BLaER1 (cell line): Measurements from ENCODE around the gene CLDN5.
"Not testable (repeated sequence)": the region's sequence is repeated elsewhere in the genome, so short reads cannot be mapped to it uniquely, and the experiment has no call there.

ENCODE experiments used
- H3K27ac ChIP-seq: shearing (Covaris generic); formaldehyde crosslinking; 2 replicates; pipeline ENCODE4 v1.8.1; 2022
- H3K27me3 ChIP-seq: shearing (Covaris generic); formaldehyde crosslinking; 2 replicates; pipeline ENCODE4 v1.8.1; 2022
- H3K36me3 ChIP-seq: shearing (Covaris generic); formaldehyde crosslinking; 2 replicates; pipeline ENCODE4 v1.8.1; 2022
- H3K4me1 ChIP-seq: shearing (Covaris generic); formaldehyde crosslinking; 2 replicates; pipeline ENCODE4 v1.8.1; 2022
- H3K4me2 ChIP-seq: shearing (Covaris generic); formaldehyde crosslinking; 2 replicates; pipeline ENCODE4 v1.8.1; 2022
- H3K4me3 ChIP-seq: shearing (Covaris generic); formaldehyde crosslinking; 2 replicates; pipeline ENCODE4 v1.8.1; 2022
- H3K9ac ChIP-seq: shearing (Covaris generic); formaldehyde crosslinking; 2 replicates; pipeline ENCODE4 v1.8.1; 2022
- H3K9me3 ChIP-seq: shearing (Covaris generic); formaldehyde crosslinking; 2 replicates; pipeline ENCODE4 v1.8.1; 2022
- H4K20me1 ChIP-seq: shearing (Covaris generic); formaldehyde crosslinking; 2 replicates; pipeline ENCODE4 v1.8.1; 2022
- Cebpa-rat ChIP-seq: shearing (Covaris generic); IDR thresholded peaks from 2 replicates; pipeline ENCODE4 v1.8.1; 2022

Gene CLDN5

DNA sequence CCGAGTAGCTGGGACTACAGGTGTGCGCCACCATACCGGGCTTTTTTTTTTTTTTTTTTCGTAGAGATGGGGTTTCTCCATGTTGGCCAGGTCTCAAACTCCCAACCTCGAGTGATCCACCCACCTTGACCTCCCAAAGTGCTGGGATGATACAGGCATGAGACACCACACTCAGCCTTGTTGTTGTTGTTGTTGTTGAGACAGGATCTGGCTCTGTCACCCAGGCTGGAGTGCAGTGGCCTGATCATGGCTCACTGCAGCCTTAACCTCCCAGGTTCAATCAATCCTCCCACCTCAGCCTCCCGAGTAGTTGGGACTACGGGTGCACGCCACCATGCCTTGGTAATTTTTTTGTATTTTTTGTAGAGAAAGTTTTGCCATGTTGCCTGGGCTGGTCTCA lies 23.4 kb upstream of the CLDN5 start:
- no peaks in the 10 kb centered on the region for H3K36me3 ChIP-seq
- no peak for TF ChIP-seq Cebpa-rat
- no peaks in the 10 kb centered on the region for H4K20me1 ChIP-seq
- H3K4me2 ChIP-seq, result no peak overlapping the region
- H3K4me3 ChIP-seq, result no peak overlapping the region
- H3K9ac ChIP-seq, result no peak overlapping the region
- H3K9me3 ChIP-seq, result no peaks in the 10 kb centered on the region
- no peak overlapping the region for H3K27ac ChIP-seq
- H3K27me3 ChIP-seq, result no peaks in the 10 kb centered on the region
- H3K4me1 ChIP-seq, result no peaks in the 10 kb centered on the region

- Histone ChIP-seq H3K27me3 (no peaks in the 10 kb centered on the region), H3K9me3 (no peaks in the 10 kb centered on the region), H3K4me2 (no peak overlapping the region)
Measured at GRCh38 chr22:19546680-19547079, 22.5 kb upstream of the CLDN5 start.

GRCh38 chr22:19545935-19546207 lies 21.7 kb upstream of the CLDN5 start:
- Histone ChIP-seq H3K9me3 (no peaks in the 10 kb centered on the region), H3K9ac (no peak overlapping the region), H3K27ac (no peak overlapping the region), H3K36me3 (no peaks in the 10 kb centered on the region), H3K4me2 (no peak overlapping the region), H4K20me1 (no peaks in the 10 kb centered on the region), H3K27me3 (no peaks in the 10 kb centered on the region), H3K4me3 (no peak overlapping the region), H3K4me1 (no peaks in the 10 kb centered on the region)
- no peak for TF ChIP-seq Cebpa-rat

More at GRCh38 chr22:19546680-19547079, 22.5 kb upstream of the CLDN5 start:
- Histone ChIP-seq H3K4me1 (no peaks in the 10 kb centered on the region), H3K36me3 (no peaks in the 10 kb centered on the region), H4K20me1 (no peaks in the 10 kb centered on the region), H3K4me3 (no peak overlapping the region), H3K9ac (no peak overlapping the region), H3K27ac (no peak overlapping the region)
- TF ChIP-seq Cebpa-rat, result no peak

GRCh38 chr22:19543970-19544708 lies 19.9 kb upstream of the CLDN5 start:
- no peak overlapping the region for H3K9ac ChIP-seq
- no peak for TF ChIP-seq Cebpa-rat
- H3K4me2 ChIP-seq, result no peak overlapping the region

GRCh38 chr22:19540394-19540793 lies 16.2 kb upstream of the CLDN5 start:
- Histone ChIP-seq H3K9ac (no peak overlapping the region), H3K4me1 (no peaks in the 10 kb centered on the region), H3K27ac (no peak overlapping the region), H3K4me3 (no peak overlapping the region), H3K36me3 (no peaks in the 10 kb centered on the region), H3K9me3 (no peaks in the 10 kb centered on the region), H3K4me2 (no peak overlapping the region), H4K20me1 (no peaks in the 10 kb centered on the region), H3K27me3 (no peaks in the 10 kb centered on the region)
- TF ChIP-seq Cebpa-rat, result no peak

More at GRCh38 chr22:19543970-19544708, 19.9 kb upstream of the CLDN5 start:
- Histone ChIP-seq H3K4me3 (no peak overlapping the region), H3K27me3 (no peaks in the 10 kb centered on the region), H4K20me1 (no peaks in the 10 kb centered on the region), H3K36me3 (no peaks in the 10 kb centered on the region), H3K27ac (no peak overlapping the region), H3K4me1 (no peaks in the 10 kb centered on the region), H3K9me3 (no peaks in the 10 kb centered on the region)

DNA sequence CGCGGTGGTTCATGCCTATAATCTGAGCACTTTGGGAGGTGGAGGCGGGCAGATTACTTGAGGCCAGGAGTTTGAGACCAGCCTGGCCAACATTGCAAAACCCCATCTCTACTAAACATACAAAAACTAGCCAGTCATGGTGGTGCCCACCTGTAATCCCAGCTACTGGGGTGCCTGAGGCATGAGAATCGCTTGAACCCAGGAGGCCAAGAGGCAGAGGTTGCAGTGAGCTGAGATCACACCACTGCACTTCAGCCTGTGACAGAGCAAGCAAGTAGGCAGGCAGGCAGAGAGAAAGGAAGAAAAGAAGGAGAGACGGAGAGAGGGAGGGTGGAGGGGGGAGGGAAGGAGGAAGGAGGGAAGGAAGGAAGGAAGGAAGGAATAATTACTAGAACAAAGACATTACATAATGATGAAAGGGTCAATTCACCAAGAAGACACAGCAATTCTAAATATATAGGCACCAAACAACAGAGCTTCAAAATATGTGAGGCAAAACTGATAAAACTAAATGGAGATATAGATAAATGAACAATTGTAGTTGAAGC lies 13.8 kb upstream of the CLDN5 start:
- no peak overlapping the region for H3K4me2 ChIP-seq
- TF ChIP-seq Cebpa-rat, result no peak

DNA sequence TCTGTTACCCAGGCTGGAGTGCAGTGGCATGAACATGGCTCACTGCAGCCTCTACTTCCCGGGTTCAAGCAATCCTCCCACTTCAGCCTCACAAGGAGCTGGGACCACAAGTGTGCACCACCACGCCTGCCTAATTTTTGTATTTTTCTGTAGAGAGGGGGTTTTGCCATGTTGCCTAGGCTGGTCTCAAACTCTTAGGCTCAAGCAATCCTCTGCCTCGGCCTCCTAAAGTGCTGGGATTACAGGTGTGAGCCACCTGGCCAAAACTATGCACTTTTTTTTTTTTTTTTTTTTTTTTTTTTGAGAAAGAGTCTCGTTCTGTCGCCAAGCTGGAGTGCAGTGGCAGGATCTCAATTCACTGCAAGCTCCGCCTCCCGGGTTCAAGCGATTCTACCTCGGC lies 12.4 kb upstream of the CLDN5 start:
- H3K27ac ChIP-seq, result no peak overlapping the region
- H3K9me3 ChIP-seq, result no peaks in the 10 kb centered on the region
- H3K4me2 ChIP-seq, result no peak overlapping the region
- TF ChIP-seq Cebpa-rat, result no peak
- no peak overlapping the region for H3K4me3 ChIP-seq
- peaks cover 12% of the 10 kb centered on the region for H3K4me1 ChIP-seq
- H3K9ac ChIP-seq, result no peak overlapping the region
- H4K20me1 ChIP-seq, result no peaks in the 10 kb centered on the region
- H3K27me3 ChIP-seq, result no peaks in the 10 kb centered on the region
- H3K36me3 ChIP-seq, result no peaks in the 10 kb centered on the region

More for the DNA sequence above, 13.8 kb upstream of the CLDN5 start:
- no peaks in the 10 kb centered on the region for H3K27me3 ChIP-seq
- H3K9ac ChIP-seq, result no peak overlapping the region
- no peak overlapping the region for H3K4me3 ChIP-seq
- H3K27ac ChIP-seq, result no peak overlapping the region
- H3K36me3 ChIP-seq, result no peaks in the 10 kb centered on the region
- no peaks in the 10 kb centered on the region for H4K20me1 ChIP-seq
- H3K9me3 ChIP-seq, result no peaks in the 10 kb centered on the region
- peaks cover 12% of the 10 kb centered on the region for H3K4me1 ChIP-seq

- Histone ChIP-seq H3K4me2 (peak overlapping the region; percentile 34; the same call in 1 of the 2 replicates), H3K4me1 (peaks cover 12% of the 10 kb centered on the region), H3K36me3 (no peaks in the 10 kb centered on the region), H3K9ac (no peak overlapping the region), H3K9me3 (no peaks in the 10 kb centered on the region), H3K27me3 (no peaks in the 10 kb centered on the region), H3K4me3 (no peak overlapping the region), H4K20me1 (no peaks in the 10 kb centered on the region), H3K27ac (no peak overlapping the region)
- TF ChIP-seq Cebpa-rat, result no peak
Measured at GRCh38 chr22:19535001-19535400, 10.8 kb upstream of the CLDN5 start.

DNA sequence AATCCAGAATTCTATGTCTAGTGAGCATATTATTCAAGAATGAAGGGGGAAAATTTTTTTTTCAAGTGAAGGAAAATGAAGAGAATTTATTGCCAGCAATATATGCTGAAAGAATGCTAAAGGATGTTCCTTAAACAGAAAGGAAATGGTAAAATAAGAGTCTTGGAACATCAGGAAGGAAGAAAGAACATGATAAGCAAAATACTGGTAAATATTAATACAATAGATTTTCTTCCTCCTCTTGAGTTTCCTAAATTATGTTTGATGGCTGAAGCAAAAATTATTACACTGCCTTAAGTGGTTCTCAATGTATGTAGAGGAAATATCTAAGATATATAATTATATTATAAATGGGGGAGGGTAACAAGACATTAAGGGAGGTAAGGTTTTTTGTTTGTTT lies 9.6 kb upstream of the CLDN5 start:
- Histone ChIP-seq H4K20me1 (no peaks in the 10 kb centered on the region), H3K27me3 (no peaks in the 10 kb centered on the region), H3K9ac (no peak overlapping the region), H3K9me3 (no peaks in the 10 kb centered on the region), H3K36me3 (no peaks in the 10 kb centered on the region), H3K4me1 (peaks cover 12% of the 10 kb centered on the region), H3K27ac (no peak overlapping the region), H3K4me3 (no peak overlapping the region), H3K4me2 (no peak overlapping the region)
- no peak for TF ChIP-seq Cebpa-rat

- TF ChIP-seq Cebpa-rat, result no peak
- H4K20me1 ChIP-seq, result no peaks in the 10 kb centered on the region
- no peaks in the 10 kb centered on the region for H3K27me3 ChIP-seq
- H3K4me1 ChIP-seq, result peaks cover 12% of the 10 kb centered on the region
- H3K9me3 ChIP-seq, result no peaks in the 10 kb centered on the region
- H3K9ac ChIP-seq, result no peak overlapping the region
- no peak overlapping the region for H3K27ac ChIP-seq
- no peaks in the 10 kb centered on the region for H3K36me3 ChIP-seq
- no peak overlapping the region for H3K4me3 ChIP-seq
- H3K4me2 ChIP-seq, result no peak overlapping the region
Measured at GRCh38 chr22:19533049-19533626, 8.9 kb upstream of the CLDN5 start.

GRCh38 chr22:19531327-19531726 lies 7.1 kb upstream of the CLDN5 start:
- H3K27ac ChIP-seq, H3K4me2 ChIP-seq, H3K4me3 ChIP-seq, H4K20me1 ChIP-seq, H3K36me3 ChIP-seq, H3K27me3 ChIP-seq, H3K9me3 ChIP-seq, H3K9ac ChIP-seq: not testable (repeated sequence)
- H3K4me1 ChIP-seq, result peaks cover 12% of the 10 kb centered on the region
